Neural crest cell (in vitro differentiated cells): ENCODE measurements around the gene ISM2. TPM values are rescaled to one million over a fixed set of nuclear protein-coding genes. Genes with fewer than 3 reads are reported as not detected.

Source experiments
- DNase-seq: peaks from one replicate; pipeline ENCODE4 v3.0.0; 2021; ENCODE audit warnings: low read depth, mixed read lengths, low spot score
- H3K27ac Mint-ChIP-seq: one replicate; pipeline ENCODE4 v1.8.0; 2021; ENCODE audit warnings: mild to moderate bottlenecking, mixed read lengths; ENCODE audit not compliant: unreplicated experiment
- H3K27me3 Mint-ChIP-seq: 2 replicates; pipeline ENCODE4 v1.8.0; 2021; ENCODE audit warnings: low read depth, mild to moderate bottlenecking, mixed read lengths
- H3K36me3 Mint-ChIP-seq: 2 replicates; pipeline ENCODE4 v1.8.0; 2021; ENCODE audit warnings: low read depth, mild to moderate bottlenecking, mixed read lengths
- H3K4me1 Mint-ChIP-seq: 2 replicates; pipeline ENCODE4 v1.8.0; 2021; ENCODE audit warnings: mixed read lengths
- H3K4me3 Mint-ChIP-seq: one replicate; pipeline ENCODE4 v1.8.0; 2021; ENCODE audit warnings: mild to moderate bottlenecking, mixed read lengths
- H3K9me3 Mint-ChIP-seq: 2 replicates; pipeline ENCODE4 v1.8.0; 2021; ENCODE audit warnings: mixed read lengths
- CTCF ChIP-seq: fragments of 200-600 bp; sonication (generic); conservative IDR thresholded peaks from 2 replicates; pipeline ENCODE4 v1.5.0; 2021; ENCODE audit warnings: antibody characterized with exemption, mild to moderate bottlenecking
- total RNA-seq: library from RNA; stranded (reverse); gene quantifications from 2 replicates; pipeline ENCODE4 v1.2.1, GENCODE V29; 2021

ISM2 gene
- total RNA-seq, 1 donor from 2014 or later, result not detected

GRCh38 chr14:77495334-77495733, 3.3 kb downstream of the ISM2 start:
- Mint-ChIP-seq H3K4me3 (peak overlapping the region; percentile 36), H3K27me3 (peaks cover 40% of the 10 kb centered on the region), H3K27ac (no peak overlapping the region), H3K4me1 (peaks cover 4% of the 10 kb centered on the region), H3K36me3 (no peaks in the 10 kb centered on the region), H3K9me3 (no peaks in the 10 kb centered on the region)
- no peak for TF ChIP-seq CTCF
- no peak for DNase-seq

- DNase-seq, result no peak
- H3K4me1 Mint-ChIP-seq, result no peaks in the 10 kb centered on the region
- peaks cover 10% of the 10 kb centered on the region for H3K27me3 Mint-ChIP-seq
- H3K27ac Mint-ChIP-seq, result no peak overlapping the region
- no peak for TF ChIP-seq CTCF
- no peaks in the 10 kb centered on the region for H3K36me3 Mint-ChIP-seq
- H3K9me3 Mint-ChIP-seq, result no peaks in the 10 kb centered on the region
- H3K4me3 Mint-ChIP-seq, result no peak overlapping the region
Measured at GRCh38 chr14:77491056-77491455, 7.6 kb downstream of the ISM2 start.

GRCh38 chr14:77490347-77490986, 8.1 kb downstream of the ISM2 start:
- DNase-seq, result no peak
- no peak for TF ChIP-seq CTCF
- H3K36me3 Mint-ChIP-seq, result no peaks in the 10 kb centered on the region
- no peaks in the 10 kb centered on the region for H3K9me3 Mint-ChIP-seq
- peaks cover 4% of the 10 kb centered on the region for H3K27me3 Mint-ChIP-seq
- H3K27ac Mint-ChIP-seq, result peak overlapping the region; percentile 75
- H3K4me1 Mint-ChIP-seq, result no peaks in the 10 kb centered on the region
- no peak overlapping the region for H3K4me3 Mint-ChIP-seq

GRCh38 chr14:77489041-77489440, 9.6 kb downstream of the ISM2 start:
- Mint-ChIP-seq H3K4me3 (no peak overlapping the region), H3K4me1 (no peaks in the 10 kb centered on the region), H3K9me3 (no peaks in the 10 kb centered on the region), H3K27ac (no peak overlapping the region), H3K27me3 (no peaks in the 10 kb centered on the region), H3K36me3 (no peaks in the 10 kb centered on the region)
- no peak for DNase-seq
- no peak for TF ChIP-seq CTCF

- Mint-ChIP-seq H3K9me3 (no peaks in the 10 kb centered on the region), H3K27ac (no peak overlapping the region), H3K4me3 (no peak overlapping the region), H3K36me3 (no peaks in the 10 kb centered on the region), H3K4me1 (no peaks in the 10 kb centered on the region), H3K27me3 (no peaks in the 10 kb centered on the region)
- no peak for TF ChIP-seq CTCF
- DNase-seq, result no peak
Measured at GRCh38 chr14:77488558-77488957, 10.1 kb downstream of the ISM2 start.
